Lung (tissue), 12 donors: ENCODE data around the gene CLPTM1L. TPM values are rescaled to one million over a fixed set of nuclear protein-coding genes. Genes with fewer than 3 reads are reported as not detected.

Source experiments
- ATAC-seq: fragments of 200-7000 bp; cut with Tn5 transposase; one replicate; pipeline ENCODE4 v1.9.1; 2020; ENCODE audit warnings: moderate number of reproducible peaks; ENCODE audit not compliant: insufficient read depth, low FRiP score
- DNase-seq, 3 donors: peaks; one replicate each; pipeline ENCODE4 v3.0.0-alpha.2; 2013 to 2017
- H3K27ac ChIP-seq, 2 donors: one replicate each; pipeline ENCODE4 v1.5.1; 2013; ENCODE audit warnings: mild to moderate bottlenecking in 2 of 2, moderate library complexity in 2 of 2, control low read depth in 1 of 2, inconsistent platforms in 1 of 2, low read depth in 1 of 2, low read length in 1 of 2
- H3K27me3 ChIP-seq, 3 donors: one replicate each; pipeline ENCODE4 v1.5.1; 2013; ENCODE audit warnings: low read length in 2 of 3; ENCODE audit not compliant: control insufficient read depth in 3 of 3, insufficient read depth in 3 of 3
- H3K36me3 ChIP-seq, 4 donors: one replicate each; pipeline ENCODE4 v1.5.1; 2013; ENCODE audit warnings: low read length in 4 of 4, mild to moderate bottlenecking in 1 of 4, moderate library complexity in 1 of 4; ENCODE audit not compliant: control insufficient read depth in 4 of 4, insufficient read depth in 4 of 4
- H3K4me1 ChIP-seq, 5 donors: one replicate each; pipeline ENCODE4 v1.5.1; 2013; ENCODE audit warnings: low read length in 5 of 5, mild to moderate bottlenecking in 2 of 5, moderate library complexity in 1 of 5; ENCODE audit not compliant: control insufficient read depth in 5 of 5, insufficient read depth in 5 of 5
- H3K4me3 ChIP-seq: one replicate; pipeline ENCODE4 v1.5.1; 2013; ENCODE audit warnings: mild to moderate bottlenecking, control low read depth, moderate library complexity
- H3K9ac ChIP-seq, 2 donors: one replicate each; pipeline ENCODE4 v1.5.1; 2013; ENCODE audit warnings: low read length in 2 of 2, control low read depth in 1 of 2; ENCODE audit not compliant: insufficient read depth in 1 of 2
- H3K9me3 ChIP-seq, 4 donors: one replicate each; pipeline ENCODE4 v1.5.1; 2013; ENCODE audit warnings: low read length in 3 of 4, mild to moderate bottlenecking in 1 of 4, moderate library complexity in 1 of 4; ENCODE audit not compliant: control insufficient read depth in 4 of 4, insufficient read depth in 3 of 4
- CTCF ChIP-seq: IDR thresholded peaks from 2 replicates; pipeline ENCODE4 v1.5.1; 2012; ENCODE audit warnings: mild to moderate bottlenecking; ENCODE audit errors: control extremely low read depth, extremely low read depth
- WGBS, 2 donors: extraction: QIAGEN DNeasy Blood & Tissue Kit; methylation state at CpG; one replicate each; pipeline ENCODE4 v1.1.7; 2013; 5-methylcytosine and 5-hydroxymethylcytosine counted together
- polyA plus RNA-seq, 2 donors: library from polyadenylated mRNA; stranded (reverse); fragments of 200-250 nt; gene quantifications; one replicate each; pipeline ENCODE4 v1.2.1, GENCODE V29; 2013
- total RNA-seq, 2 donors: library from RNA; depleted of rRNA in 1 of 2; stranded (reverse); fragments of >200 nt in 1 of 2; gene quantifications; one replicate each; pipeline ENCODE4 v1.2.1, GENCODE V29; 2014 to 2021
- donor health status: control.
- donor health status: control.
- donor health status: Bipolar disorder and iron deficiency.
- donor health status: healthy.
- donor health status: DM: yes; HTN: yes; CAD: no.

CLPTM1L gene
- total and polyA plus RNA-seq, 4 donors, result 79.0 to 153 (median 144) TPM

- TF ChIP-seq CTCF, result no peak
- no peak overlapping the region for H3K9ac ChIP-seq
Measured at GRCh38 chr5:1300581-1301083, 44.3 kb downstream of the CLPTM1L start.

GRCh38 chr5:1299961-1300360 is 44.9 kb downstream of the CLPTM1L start:
- Histone ChIP-seq H3K36me3 (no peaks in the 10 kb centered on the region), H3K9me3 (peaks cover 0 to 7% (median 0%) of the 10 kb centered on the region in 4 donors), H3K9ac (no peak overlapping the region), H3K27ac (no peak overlapping the region), H3K4me1 (peaks cover 0 to 1% (median 0%) of the 10 kb centered on the region in 5 donors), H3K27me3 (peaks cover under 1 to 19% (median 8%) of the 10 kb centered on the region in 3 donors), H3K4me3 (no peak overlapping the region)
- no peak for TF ChIP-seq CTCF
- ATAC-seq (no peak), DNase-seq (peak in 1 of 3 donors; percentile 3)
- WGBS, 2 donors, result 70 to 85% methylated on average over 17 of the region's 17 CpGs

More at GRCh38 chr5:1300581-1301083, 44.3 kb downstream of the CLPTM1L start:
- ATAC-seq, result no peak
- DNase-seq, result peak in 1 of 3 donors; percentile 3
- Histone ChIP-seq H3K36me3 (no peaks in the 10 kb centered on the region), H3K9me3 (peaks cover 0 to 3% (median 0%) of the 10 kb centered on the region in 4 donors), H3K27me3 (peaks cover 0 to 14% (median 8%) of the 10 kb centered on the region in 3 donors), H3K27ac (no peak overlapping the region), H3K4me3 (no peak overlapping the region), H3K4me1 (no peaks in the 10 kb centered on the region)
- WGBS, 2 donors, result 87 to 91% methylated on average over 19 to 20 of the region's 20 CpGs

GRCh38 chr5:1299511-1299850 is 45.4 kb downstream of the CLPTM1L start:
- Histone ChIP-seq H3K36me3 (no peaks in the 10 kb centered on the region), H3K27ac (no peak overlapping the region), H3K4me1 (peaks cover 0 to 5% (median 0%) of the 10 kb centered on the region in 5 donors), H3K9ac (no peak overlapping the region), H3K9me3 (peaks cover 0 to 7% (median 0%) of the 10 kb centered on the region in 4 donors), H3K27me3 (peaks cover 5 to 19% (median 8%) of the 10 kb centered on the region in 3 donors), H3K4me3 (no peak overlapping the region)
- WGBS, 2 donors, result 85 to 92% methylated on average over 9 of the region's 9 CpGs
- ATAC-seq (no peak), DNase-seq (peak in 1 of 3 donors; percentile 7)
- TF ChIP-seq CTCF, result no peak
